CD4-positive, alpha-beta T cell treated with Interleukin-2 at 100 ng/mL for 4 hours (primary cell): ENCODE data around the gene SEL1L2.
"Not testable (repeated sequence)": the region's sequence is repeated elsewhere in the genome, so short reads cannot be mapped to it uniquely, and the experiment has no call there.

Experiments
- DNase-seq: peaks from one replicate; pipeline ENCODE4 v3.0.0-alpha.2; 2020; ENCODE audit warnings: low spot score

Gene SEL1L2, protein sequence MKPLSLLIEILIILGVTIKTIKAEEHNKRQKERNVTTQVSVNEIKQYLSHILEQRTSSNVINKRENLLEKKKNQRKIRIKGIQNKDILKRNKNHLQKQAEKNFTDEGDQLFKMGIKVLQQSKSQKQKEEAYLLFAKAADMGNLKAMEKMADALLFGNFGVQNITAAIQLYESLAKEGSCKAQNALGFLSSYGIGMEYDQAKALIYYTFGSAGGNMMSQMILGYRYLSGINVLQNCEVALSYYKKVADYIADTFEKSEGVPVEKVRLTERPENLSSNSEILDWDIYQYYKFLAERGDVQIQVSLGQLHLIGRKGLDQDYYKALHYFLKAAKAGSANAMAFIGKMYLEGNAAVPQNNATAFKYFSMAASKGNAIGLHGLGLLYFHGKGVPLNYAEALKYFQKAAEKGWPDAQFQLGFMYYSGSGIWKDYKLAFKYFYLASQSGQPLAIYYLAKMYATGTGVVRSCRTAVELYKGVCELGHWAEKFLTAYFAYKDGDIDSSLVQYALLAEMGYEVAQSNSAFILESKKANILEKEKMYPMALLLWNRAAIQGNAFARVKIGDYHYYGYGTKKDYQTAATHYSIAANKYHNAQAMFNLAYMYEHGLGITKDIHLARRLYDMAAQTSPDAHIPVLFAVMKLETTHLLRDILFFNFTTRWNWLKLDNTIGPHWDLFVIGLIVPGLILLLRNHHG

GRCh38 chr20:13990465-13990864 is at the start of gene SEL1L2:
Gene SEL1L2, minus strand, starts transcription at chr20:13990614. Its CDS starts 80 bp downstream, at chr20:13990534.
- no peak for DNase-seq

DNA sequence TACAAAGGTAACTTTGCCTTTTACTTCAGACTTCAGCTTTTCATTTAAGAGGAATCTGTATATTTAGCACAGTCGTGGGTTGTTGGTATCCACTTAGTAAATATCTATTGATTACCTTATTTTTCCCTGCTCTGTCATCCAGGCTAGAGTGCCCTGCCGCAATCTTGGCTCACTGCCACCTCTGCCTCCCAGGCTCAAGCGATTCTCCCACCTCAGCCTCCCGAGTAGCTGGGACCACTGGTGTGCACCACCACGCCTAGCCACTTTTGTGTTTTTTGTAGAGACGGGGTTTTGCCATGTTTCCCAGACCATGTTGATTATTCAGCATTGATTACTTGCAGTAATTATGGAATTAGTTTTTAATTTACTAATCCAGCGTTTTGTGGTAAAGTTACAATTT is 46.2 kb upstream of the SEL1L2 start:
- no peak for DNase-seq

DNA sequence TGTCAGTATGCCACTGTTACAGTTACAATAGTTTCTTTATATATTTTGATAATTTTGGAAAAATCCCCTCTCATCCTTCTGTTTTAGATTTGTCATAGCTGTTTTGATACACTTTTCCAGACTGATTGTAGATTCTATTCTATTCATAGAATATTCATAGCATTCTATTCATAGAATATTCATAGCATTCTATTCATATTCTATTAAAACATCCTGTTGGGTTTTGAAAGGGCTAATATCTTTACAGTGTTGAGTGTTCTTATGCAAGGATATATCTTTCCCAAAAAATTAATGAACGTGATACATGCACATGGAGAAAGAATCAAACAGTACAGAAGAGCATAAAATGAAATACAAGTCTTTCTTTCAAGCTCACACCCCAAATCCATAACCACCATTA is 42.9 kb upstream of the SEL1L2 start:
- DNase-seq: no peak

DNA sequence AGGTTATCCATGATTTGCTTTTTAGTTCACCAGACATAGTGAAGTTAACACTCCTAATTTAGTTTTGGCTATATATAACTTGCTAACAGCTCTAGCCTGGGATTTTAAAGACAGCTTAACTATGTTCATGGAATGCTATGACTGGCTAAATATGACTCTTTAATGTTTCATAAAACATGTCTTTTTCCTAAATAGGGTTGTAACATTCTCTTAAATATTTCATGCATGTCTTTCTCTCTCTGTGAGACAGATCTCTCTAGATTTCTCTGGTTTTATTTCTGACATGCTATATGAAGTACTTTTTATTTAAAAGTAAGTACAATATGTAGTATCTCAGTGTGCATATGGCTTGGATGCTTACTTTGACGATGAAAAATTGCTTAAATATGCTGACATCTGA is 40.6 kb upstream of the SEL1L2 start:
- DNase-seq: no peak

DNA sequence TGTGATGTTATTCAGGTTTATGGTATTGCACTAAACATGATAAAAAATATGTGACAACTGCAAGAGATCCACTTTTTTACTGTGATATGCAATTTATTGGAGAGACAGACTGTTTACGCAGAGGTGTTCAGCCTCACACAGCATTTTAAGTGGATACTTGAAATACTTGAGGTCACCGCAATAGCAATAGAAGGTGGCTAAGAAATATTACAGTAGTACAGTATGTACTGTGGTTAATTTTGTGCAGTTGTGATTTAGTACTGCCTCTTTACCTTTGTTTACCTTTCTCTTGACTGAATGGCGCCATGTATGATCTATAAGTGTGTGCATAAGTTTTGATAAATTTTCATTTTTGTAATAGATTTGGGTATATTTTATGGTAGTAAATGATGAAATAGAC is 22.3 kb upstream of the SEL1L2 start:
- DNase-seq: no peak

DNA sequence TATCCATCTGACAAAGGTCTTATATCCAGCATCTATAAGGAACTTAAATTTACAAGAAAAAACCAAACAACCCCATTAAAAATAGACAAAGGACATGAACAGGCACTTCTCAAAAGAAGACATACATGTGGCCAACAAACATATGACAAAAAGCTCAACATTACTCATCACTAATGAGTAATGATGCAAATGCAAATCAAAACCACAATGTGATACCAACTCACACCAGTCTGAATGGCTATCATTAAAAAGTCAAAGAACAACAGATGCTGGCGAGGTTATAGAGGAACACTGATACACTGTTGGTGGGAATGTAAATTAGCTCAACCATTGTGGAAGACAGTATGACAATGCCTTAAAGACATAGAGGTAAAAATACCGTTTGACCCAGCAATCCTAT is 18.8 kb upstream of the SEL1L2 start:
- DNase-seq: no peak

- DNase-seq: no peak
Measured at GRCh38 chr20:14005996-14006395, 15.6 kb upstream of the SEL1L2 start.

DNA sequence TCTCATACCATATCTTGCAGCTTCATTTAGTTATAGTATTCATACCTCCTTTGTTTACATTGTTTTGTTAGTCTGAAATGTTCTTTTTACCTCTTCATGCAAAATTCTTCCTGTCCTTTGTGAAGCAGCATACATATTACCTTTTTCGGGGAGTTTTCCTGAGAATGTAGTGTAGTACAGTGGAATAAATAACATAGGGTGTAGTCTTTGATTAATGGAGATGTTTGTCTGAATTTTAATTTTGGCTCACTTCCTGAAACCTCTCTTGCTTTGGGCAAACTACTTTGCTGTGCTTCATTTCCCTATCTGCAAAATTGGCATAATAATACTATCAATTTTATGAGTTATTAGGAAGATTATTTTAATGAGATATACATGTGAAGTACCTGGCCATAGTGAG is 10.5 kb upstream of the SEL1L2 start:
- DNase-seq: no peak

- DNase-seq: no peak
Measured at GRCh38 chr20:13996265-13996664, 5.9 kb upstream of the SEL1L2 start.

- DNase-seq: no peak
Measured at GRCh38 chr20:13995841-13996240, 5.4 kb upstream of the SEL1L2 start.

DNA sequence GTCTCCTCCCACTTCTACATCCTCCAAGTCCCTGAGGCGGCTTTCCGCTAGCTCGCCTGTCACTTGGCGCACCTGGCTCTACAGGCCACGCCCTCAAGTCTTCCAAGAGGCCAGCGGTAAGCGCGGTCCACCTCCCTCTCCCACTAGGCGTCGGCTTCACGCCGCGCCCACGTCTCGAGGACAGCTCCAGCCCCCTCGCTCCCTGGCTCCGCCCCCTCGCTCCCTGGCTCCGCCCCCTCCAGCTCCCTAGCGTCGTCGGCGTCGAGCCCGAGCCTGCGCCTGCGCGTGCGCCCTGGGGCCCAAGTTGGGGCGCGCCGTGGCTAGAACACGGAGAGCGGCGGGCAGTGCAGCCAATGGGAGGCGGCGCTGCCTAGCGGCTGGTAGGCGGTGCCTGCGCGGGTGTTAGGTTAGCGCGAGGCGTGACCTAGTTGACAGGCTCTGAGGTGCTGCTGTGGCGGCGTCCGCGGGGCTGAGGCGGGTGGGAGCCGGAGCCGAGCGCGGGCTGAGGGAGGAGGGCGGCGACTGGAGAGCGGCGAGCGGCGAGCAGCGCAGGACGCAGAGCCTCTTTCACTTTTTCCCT is 4.8 kb upstream of the SEL1L2 start, which contains the start of gene MACROD2:
Gene MACROD2, plus strand, starts transcription at position 431 of the 580 bp plus-strand sequence.
- DNase-seq: peak; percentile 8

DNA sequence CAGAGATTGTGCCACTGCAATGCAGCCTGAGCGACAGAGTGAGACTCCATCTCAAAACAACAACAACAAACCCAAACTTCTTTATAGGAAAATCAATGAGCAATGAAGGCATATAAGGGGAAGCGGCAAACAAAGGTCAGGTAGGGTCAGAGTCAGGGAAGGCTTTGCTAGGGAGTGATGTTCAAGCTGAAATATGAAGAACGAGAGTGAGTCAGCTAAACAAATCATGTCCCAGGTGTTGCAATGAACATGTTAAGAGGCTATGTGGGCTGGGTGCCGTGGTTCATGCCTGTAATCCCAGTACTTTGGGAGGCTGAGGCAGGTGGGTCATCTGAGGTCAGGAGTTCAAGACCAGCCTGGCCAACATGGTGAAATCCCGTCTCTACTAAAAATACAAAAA is 1.5 kb upstream of the SEL1L2 start:
- DNase-seq: not testable (repeated sequence)

GRCh38 chr20:13991311-13991710 is 897 bp upstream of the SEL1L2 start:
- DNase-seq: no peak

DNA sequence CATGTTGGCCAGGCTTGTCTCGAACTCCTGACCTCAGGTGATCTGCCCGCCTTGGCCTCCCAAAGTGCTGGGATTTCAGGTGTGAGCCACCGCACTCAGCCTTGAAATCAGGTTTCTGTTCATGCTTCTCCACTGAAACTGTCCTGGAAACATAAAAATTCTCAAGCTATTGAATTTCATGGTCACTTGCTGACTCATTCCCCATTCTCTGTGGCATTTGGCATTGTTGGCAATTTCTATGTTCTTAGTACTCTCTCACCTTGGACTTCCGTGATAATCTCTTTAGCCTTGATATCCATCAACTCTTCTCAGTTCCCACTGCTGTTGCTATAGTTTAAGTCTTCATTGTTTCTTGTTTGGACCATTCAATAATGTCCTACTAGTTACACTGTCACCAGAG is 6.2 kb downstream of the SEL1L2 start:
- no peak for DNase-seq

GRCh38 chr20:13960525-13960924 is 29.9 kb downstream of the SEL1L2 start:
- no peak for DNase-seq

GRCh38 chr20:13960119-13960518 is 30.3 kb downstream of the SEL1L2 start:
- DNase-seq: no peak

DNA sequence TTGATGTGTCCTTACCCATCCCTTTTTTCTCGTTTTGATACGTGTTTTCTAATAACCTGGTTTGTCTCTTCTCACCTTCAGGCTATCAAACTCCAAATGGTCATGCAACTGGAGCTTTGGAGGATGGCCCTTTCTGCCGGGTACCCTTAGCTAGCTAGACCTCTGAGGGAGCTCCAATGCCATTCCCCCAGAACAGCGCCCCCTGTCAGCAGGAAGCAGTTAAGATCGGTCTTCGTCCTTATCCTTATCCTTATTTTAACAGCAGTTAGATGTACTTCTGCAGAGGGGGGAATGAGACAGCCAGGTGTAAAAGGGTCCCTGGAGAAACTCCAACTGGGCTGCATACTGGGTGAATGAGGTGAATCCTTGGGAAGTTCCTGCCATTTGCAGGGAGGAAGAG is 37.2 kb downstream of the SEL1L2 start:
- no peak for DNase-seq

DNA sequence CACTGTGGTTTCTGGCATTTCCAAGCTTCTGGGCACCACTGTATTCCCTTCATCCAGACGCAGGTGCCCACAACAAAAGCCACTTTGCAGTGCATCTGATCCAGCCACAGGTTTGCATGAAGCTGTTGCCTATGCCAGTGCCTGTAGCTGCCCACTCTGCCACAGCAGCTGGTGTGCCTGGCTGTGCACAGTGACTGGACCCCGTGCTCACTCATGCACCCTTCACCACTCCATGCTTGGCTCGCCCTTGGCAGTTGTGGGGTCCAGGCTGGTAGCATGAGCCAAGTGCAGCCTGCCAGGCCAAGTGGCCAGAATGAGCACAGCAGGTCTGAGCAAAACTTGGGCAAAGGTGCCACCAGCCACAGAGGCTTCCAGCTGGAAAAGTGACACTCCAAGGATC is 42.7 kb downstream of the SEL1L2 start:
- no peak for DNase-seq

GRCh38 chr20:13941031-13941430 is 49.4 kb downstream of the SEL1L2 start:
- no peak for DNase-seq

DNA sequence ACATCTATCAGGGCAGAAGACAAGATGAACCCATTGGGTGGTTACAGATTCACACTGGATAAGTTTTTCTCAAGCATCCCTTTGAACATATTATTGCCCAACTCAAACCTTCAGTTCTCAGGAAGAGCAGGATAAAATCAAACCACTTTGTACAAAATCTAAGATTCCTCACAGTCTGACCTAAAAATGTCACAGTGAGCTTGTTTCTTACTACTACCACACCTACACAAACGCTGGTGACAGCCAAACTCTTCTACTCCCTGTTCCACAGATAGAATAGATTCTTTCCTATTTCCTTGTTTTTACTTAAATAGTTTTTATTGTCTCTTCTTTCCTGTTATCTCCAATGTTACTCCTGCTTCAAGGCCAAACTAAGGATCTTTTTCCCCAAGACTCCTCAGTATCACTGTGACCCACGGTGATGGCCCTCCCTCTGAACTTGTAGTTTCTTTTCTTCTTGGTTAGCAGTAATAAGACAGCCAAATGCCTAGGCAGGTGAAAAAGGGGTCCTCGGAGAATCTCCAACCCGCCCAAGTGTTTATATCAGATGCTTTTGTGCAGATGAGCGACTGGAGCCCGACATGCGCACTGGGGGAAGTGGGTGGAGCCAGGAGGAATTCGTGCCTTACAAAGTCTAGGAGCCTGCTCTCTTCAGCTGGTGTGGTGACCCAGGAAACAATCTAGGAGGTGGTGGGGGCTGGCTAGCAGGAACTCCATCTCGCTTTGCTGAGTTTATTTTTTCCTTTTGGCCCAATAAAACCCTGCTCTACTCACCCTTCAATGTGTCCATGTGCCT is 53.4 kb downstream of the SEL1L2 start:
- no peak for DNase-seq

GRCh38 chr20:13934992-13935894 is 55.2 kb downstream of the SEL1L2 start:
- no peak for DNase-seq
